CD14-positive monocyte (primary cell): ENCODE data around the gene HOXB3. TPM values are rescaled to one million over a fixed set of nuclear protein-coding genes. Genes with fewer than 3 reads are reported as not detected.

Source experiments
- DNase-seq, 3 donors: peaks; one replicate each; pipeline ENCODE4 v3.0.0-alpha.2; 2011 to 2022
- H2AFZ ChIP-seq: 2 replicates; pipeline ENCODE4 v1.6.0; 2012; ENCODE audit warnings: mild to moderate bottlenecking, low read depth, low read length, inconsistent platforms; ENCODE audit not compliant: insufficient read depth, poor library complexity, severe bottlenecking
- H3K27ac ChIP-seq, 2 donors: 1 replicate in 1 of 2; 2 replicates in 1 of 2; pipeline ENCODE4 v1.5.1; 2012 to 2013; ENCODE audit warnings: low read length in 2 of 2, control low read depth in 1 of 2, inconsistent platforms in 1 of 2, low read depth in 1 of 2, mild to moderate bottlenecking in 1 of 2
- H3K27me3 ChIP-seq, 2 donors: one replicate each; pipeline versions ENCODE4 v1.6.0 to v1.6.1; 2011 to 2013; ENCODE audit warnings: low read length in 2 of 2; ENCODE audit not compliant: control insufficient read depth in 2 of 2, insufficient read depth in 2 of 2
- H3K36me3 ChIP-seq, 2 donors: replicated peaks in 1 of 2; 1 replicate in 1 of 2; 2 replicates in 1 of 2; pipeline versions ENCODE4 v1.5.1 to v1.6.1; 2012 to 2013; ENCODE audit warnings: low read length in 2 of 2, control low read depth in 1 of 2, inconsistent platforms in 1 of 2, mild to moderate bottlenecking in 1 of 2; ENCODE audit not compliant: insufficient read depth in 2 of 2, control insufficient read depth in 1 of 2
- H3K4me1 ChIP-seq, 2 donors: 1 replicate in 1 of 2; 2 replicates in 1 of 2; pipeline versions ENCODE4 v1.5.1 to v1.6.1; 2012 to 2013; ENCODE audit warnings: low read length in 2 of 2, control low read depth in 1 of 2, inconsistent platforms in 1 of 2, mild to moderate bottlenecking in 1 of 2, moderate library complexity in 1 of 2; ENCODE audit not compliant: insufficient read depth in 2 of 2, control insufficient read depth in 1 of 2
- H3K4me2 ChIP-seq: replicated peaks from 2 replicates; pipeline ENCODE3; 2012; ENCODE audit warnings: low read length, moderate library complexity, mild to moderate bottlenecking; ENCODE audit not compliant: poor library complexity, severe bottlenecking; ENCODE audit errors: extremely low read depth
- H3K4me3 ChIP-seq, 3 experiments: fragments of 200-600 bp in 1 of 3; sonication (generic) in 1 of 3; replicated peaks in 1 of 3; 1 replicate in 2 of 3; 2 replicates in 1 of 3; pipeline ENCODE4 v1.5.1; 2011 to 2013; ENCODE audit warnings: low read length in 3 of 3, mild to moderate bottlenecking in 3 of 3, control low read depth in 2 of 3, low read depth in 2 of 3, inconsistent platforms in 1 of 3, moderate library complexity in 1 of 3
- H3K79me2 ChIP-seq: 2 replicates; pipeline ENCODE4 v1.6.0; 2012; ENCODE audit warnings: mild to moderate bottlenecking, control low read depth, inconsistent platforms, low read length, moderate library complexity; ENCODE audit not compliant: insufficient read depth
- H3K9ac ChIP-seq: 2 replicates; pipeline ENCODE4 v1.6.0; 2017; ENCODE audit warnings: low read length, mild to moderate bottlenecking; ENCODE audit not compliant: insufficient read depth, poor library complexity, severe bottlenecking
- H3K9me3 ChIP-seq, 2 donors: replicated peaks in 1 of 2; 1 replicate in 1 of 2; 2 replicates in 1 of 2; pipeline versions ENCODE4 v1.5.1 to v1.6.1; 2012 to 2013; ENCODE audit warnings: low read length in 2 of 2, control low read depth in 1 of 2; ENCODE audit not compliant: control insufficient read depth in 1 of 2, insufficient read depth in 1 of 2
- H4K20me1 ChIP-seq: 2 replicates; pipeline ENCODE4 v1.6.0; 2012; ENCODE audit warnings: mild to moderate bottlenecking, low read length, control low read depth, moderate library complexity; ENCODE audit not compliant: insufficient read depth
- H3K27ac Mint-ChIP-seq, 7 donors: one replicate each; pipeline ENCODE4 v1.8.0; 2020; ENCODE audit warnings: mild to moderate bottlenecking in 7 of 7, mixed read lengths in 7 of 7, moderate library complexity in 6 of 7, inconsistent platforms in 2 of 7
- H3K27me3 Mint-ChIP-seq, 3 donors: one replicate each; pipeline ENCODE4 v1.8.0; 2021 to 2022; ENCODE audit warnings: low read depth in 3 of 3, mild to moderate bottlenecking in 3 of 3, mixed read lengths in 3 of 3, moderate library complexity in 3 of 3, inconsistent platforms in 1 of 3
- H3K36me3 Mint-ChIP-seq, 2 donors: one replicate each; pipeline ENCODE4 v1.8.0; 2020; ENCODE audit warnings: mixed read lengths in 2 of 2, inconsistent platforms in 1 of 2, mild to moderate bottlenecking in 1 of 2
- H3K4me1 Mint-ChIP-seq: one replicate; pipeline ENCODE4 v1.8.0; 2020; ENCODE audit warnings: mild to moderate bottlenecking, mixed read lengths
- H3K4me3 Mint-ChIP-seq, 2 donors: one replicate each; pipeline ENCODE4 v1.8.0; 2020; ENCODE audit warnings: mild to moderate bottlenecking in 2 of 2, mixed read lengths in 2 of 2, moderate library complexity in 1 of 2
- H3K9me3 Mint-ChIP-seq, 7 donors: one replicate each; pipeline ENCODE4 v1.8.0; 2020 to 2022; ENCODE audit warnings: mixed read lengths in 7 of 7, mild to moderate bottlenecking in 6 of 7, moderate library complexity in 6 of 7, inconsistent platforms in 2 of 7
- WGBS: methylation state at CpG from one replicate; pipeline ENCODE4 v1.1.5; 2013; ENCODE audit warnings: missing lambda C conversion rate; ENCODE audit not compliant: insufficient coverage; 5-methylcytosine and 5-hydroxymethylcytosine counted together
- intact Hi-C, 2 donors: fragments of 100-400 bp; cut with micrococcal nuclease; formaldehyde crosslinking; loops; one replicate each; pipeline versions ENCODE4 v1.15.0 to v1.15.1; 2023
- polyA plus RNA-seq, 3 donors: library from polyadenylated mRNA; depleted of rRNA in 1 of 3; unstranded in 2 of 3; stranded (reverse) in 1 of 3; fragments of 300-500 nt in 2 of 3; fragments of >200 nt in 1 of 3; fragmentation: Illumina TruSeq in 2 of 3; gene quantifications; 1 replicate in 2 of 3; 2 replicates in 1 of 3; pipeline ENCODE4 v1.2.3, GENCODE V29; 2012 to 2021
- TF ChIP-seq, protein P1 (sequence below): fragments of 200-600 bp; IDR thresholded peaks from one replicate; pipeline ENCODE4 v1.8.0; 2022; ENCODE audit warnings: antibody characterized with exemption, mild to moderate bottlenecking

HOXB3 gene
- polyA plus RNA-seq, 3 donors: 0.56 TPM; not detected in 2

DNA sequence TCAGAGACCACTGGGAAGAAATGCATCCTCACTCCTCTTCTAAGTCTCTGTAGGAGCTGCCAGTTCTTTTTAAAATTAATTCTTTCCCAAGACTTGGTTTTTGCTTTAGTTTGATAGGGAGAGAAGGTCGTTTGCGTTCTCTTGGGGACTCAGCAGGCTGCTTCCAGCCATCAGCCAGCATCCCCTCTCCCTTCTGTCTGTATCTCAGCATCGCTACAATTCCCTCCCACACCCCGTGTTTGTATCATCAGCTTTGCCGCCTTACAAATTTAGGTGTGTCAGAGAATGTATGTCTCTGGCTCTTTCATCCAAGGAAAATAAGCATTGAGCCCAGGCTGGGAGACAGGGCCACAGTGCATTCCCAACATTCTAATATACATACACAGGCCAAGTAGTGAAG, 9.3 kb upstream of the HOXB3 start:
- peak overlapping the region in 1 of 2 donors; percentile 93 for H3K4me3 Mint-ChIP-seq
- no peak overlapping the region for H3K27ac Mint-ChIP-seq
- TF ChIP-seq, protein P1, sequence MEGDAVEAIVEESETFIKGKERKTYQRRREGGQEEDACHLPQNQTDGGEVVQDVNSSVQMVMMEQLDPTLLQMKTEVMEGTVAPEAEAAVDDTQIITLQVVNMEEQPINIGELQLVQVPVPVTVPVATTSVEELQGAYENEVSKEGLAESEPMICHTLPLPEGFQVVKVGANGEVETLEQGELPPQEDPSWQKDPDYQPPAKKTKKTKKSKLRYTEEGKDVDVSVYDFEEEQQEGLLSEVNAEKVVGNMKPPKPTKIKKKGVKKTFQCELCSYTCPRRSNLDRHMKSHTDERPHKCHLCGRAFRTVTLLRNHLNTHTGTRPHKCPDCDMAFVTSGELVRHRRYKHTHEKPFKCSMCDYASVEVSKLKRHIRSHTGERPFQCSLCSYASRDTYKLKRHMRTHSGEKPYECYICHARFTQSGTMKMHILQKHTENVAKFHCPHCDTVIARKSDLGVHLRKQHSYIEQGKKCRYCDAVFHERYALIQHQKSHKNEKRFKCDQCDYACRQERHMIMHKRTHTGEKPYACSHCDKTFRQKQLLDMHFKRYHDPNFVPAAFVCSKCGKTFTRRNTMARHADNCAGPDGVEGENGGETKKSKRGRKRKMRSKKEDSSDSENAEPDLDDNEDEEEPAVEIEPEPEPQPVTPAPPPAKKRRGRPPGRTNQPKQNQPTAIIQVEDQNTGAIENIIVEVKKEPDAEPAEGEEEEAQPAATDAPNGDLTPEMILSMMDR: no peak
- peaks cover 0 to 35% (median 14%) of the 10 kb centered on the region in 7 donors for H3K9me3 Mint-ChIP-seq
- peaks cover 82 to 100% of the 10 kb centered on the region in 2 donors for H3K27me3 ChIP-seq
- intact Hi-C loops: no loop called here
- H3K36me3 Mint-ChIP-seq: peaks cover 12 to 21% of the 10 kb centered on the region in 2 donors
- H3K4me2 ChIP-seq: no peak overlapping the region
- H3K27ac ChIP-seq: no peak overlapping the region
- no peak for DNase-seq
- H3K9ac ChIP-seq: no peak overlapping the region
- H2AFZ ChIP-seq: no peak overlapping the region
- peaks cover 22 to 24% of the 10 kb centered on the region in 2 donors for H3K4me1 ChIP-seq
- H4K20me1 ChIP-seq: no peaks in the 10 kb centered on the region
- H3K79me2 ChIP-seq: no peaks in the 10 kb centered on the region
- H3K36me3 ChIP-seq: no peaks in the 10 kb centered on the region
- peaks cover 98 to 100% (median 100%) of the 10 kb centered on the region in 3 donors for H3K27me3 Mint-ChIP-seq
- H3K9me3 ChIP-seq: peaks cover 0 to 49% of the 10 kb centered on the region in 2 donors
- H3K4me1 Mint-ChIP-seq: peaks cover 30% of the 10 kb centered on the region
- H3K4me3 ChIP-seq: no peak overlapping the region
- no CpG with 5 or more reads among the region's 5 CpGs for WGBS

DNA sequence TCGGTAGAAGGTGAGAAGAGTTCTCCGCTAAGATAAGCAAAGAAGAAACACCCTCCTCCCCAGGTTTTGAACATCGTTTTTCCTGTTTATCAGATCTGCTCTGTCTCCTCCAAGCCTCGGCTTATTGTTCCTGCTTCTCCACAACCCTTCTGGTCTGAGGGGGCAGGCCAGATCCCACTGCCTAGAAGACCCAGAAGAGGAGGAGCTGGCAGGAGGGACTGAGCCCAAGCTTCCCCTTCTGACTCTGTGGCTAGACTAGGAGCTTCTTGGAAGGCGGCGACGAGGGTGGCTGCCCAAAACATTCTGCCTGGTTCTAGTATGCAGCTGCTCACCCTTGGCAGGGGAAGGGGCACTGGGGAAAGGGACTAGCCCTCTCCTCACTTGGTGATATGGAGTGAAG, 8.7 kb upstream of the HOXB3 start:
- no peaks in the 10 kb centered on the region for H4K20me1 ChIP-seq
- H3K4me1 ChIP-seq: peaks cover 22 to 24% of the 10 kb centered on the region in 2 donors
- intact Hi-C loops: no loop called here
- no peak overlapping the region for H3K27ac ChIP-seq
- H3K4me2 ChIP-seq: no peak overlapping the region
- Mint-ChIP-seq H3K9me3 (peaks cover 0 to 35% (median 14%) of the 10 kb centered on the region in 7 donors), H3K36me3 (peaks cover 12 to 21% of the 10 kb centered on the region in 2 donors), H3K27ac (no peak overlapping the region), H3K4me3 (peak overlapping the region in 1 of 2 donors; percentile 93), H3K27me3 (peaks cover 99 to 100% (median 100%) of the 10 kb centered on the region in 3 donors), H3K4me1 (peaks cover 31% of the 10 kb centered on the region)
- 72% methylated on average over 2 of the region's 7 CpGs for WGBS
- H3K9me3 ChIP-seq: peaks cover 0 to 46% of the 10 kb centered on the region in 2 donors
- TF ChIP-seq, protein P1: no peak
- no peaks in the 10 kb centered on the region for H3K79me2 ChIP-seq
- H3K36me3 ChIP-seq: no peaks in the 10 kb centered on the region
- H3K9ac ChIP-seq: no peak overlapping the region
- no peak overlapping the region for H2AFZ ChIP-seq
- DNase-seq: no peak
- H3K4me3 ChIP-seq: no peak overlapping the region
- H3K27me3 ChIP-seq: peaks cover 77 to 100% of the 10 kb centered on the region in 2 donors
